ENCODE results near the gene NRN1L.

GRCh38 chr16:67909056-67909742 lies 24.5 kb downstream of the NRN1L start:
- TF ChIP-seq POLR2A (IDR thresholded peaks at IDR 0.05; ENCODE audit: borderline replicate concordance, extremely low read depth, insufficient read depth, insufficient read length) (no peak), EZH2 (IDR thresholded peaks at IDR 0.05) (no peak), ZFX (IDR thresholded peaks at IDR 0.05) (no peak), CEBPB (IDR thresholded peaks at IDR 0.05; ENCODE audit: low read depth) (no peak), POLR2AphosphoS5 (IDR thresholded peaks at IDR 0.05; ENCODE audit: low read depth, low read length) (no peak), ZNF274 (IDR thresholded peaks at IDR 0.05; ENCODE audit: low read depth, low read length) (no peak)
- TF ChIP-seq, protein P1, sequence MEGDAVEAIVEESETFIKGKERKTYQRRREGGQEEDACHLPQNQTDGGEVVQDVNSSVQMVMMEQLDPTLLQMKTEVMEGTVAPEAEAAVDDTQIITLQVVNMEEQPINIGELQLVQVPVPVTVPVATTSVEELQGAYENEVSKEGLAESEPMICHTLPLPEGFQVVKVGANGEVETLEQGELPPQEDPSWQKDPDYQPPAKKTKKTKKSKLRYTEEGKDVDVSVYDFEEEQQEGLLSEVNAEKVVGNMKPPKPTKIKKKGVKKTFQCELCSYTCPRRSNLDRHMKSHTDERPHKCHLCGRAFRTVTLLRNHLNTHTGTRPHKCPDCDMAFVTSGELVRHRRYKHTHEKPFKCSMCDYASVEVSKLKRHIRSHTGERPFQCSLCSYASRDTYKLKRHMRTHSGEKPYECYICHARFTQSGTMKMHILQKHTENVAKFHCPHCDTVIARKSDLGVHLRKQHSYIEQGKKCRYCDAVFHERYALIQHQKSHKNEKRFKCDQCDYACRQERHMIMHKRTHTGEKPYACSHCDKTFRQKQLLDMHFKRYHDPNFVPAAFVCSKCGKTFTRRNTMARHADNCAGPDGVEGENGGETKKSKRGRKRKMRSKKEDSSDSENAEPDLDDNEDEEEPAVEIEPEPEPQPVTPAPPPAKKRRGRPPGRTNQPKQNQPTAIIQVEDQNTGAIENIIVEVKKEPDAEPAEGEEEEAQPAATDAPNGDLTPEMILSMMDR (IDR thresholded peaks at IDR 0.05 in 2 of 3, conservative IDR thresholded peaks at IDR 0.05 in 1 of 3; ENCODE audit: borderline replicate concordance in 1 of 3, insufficient read depth in 1 of 3, low read depth in 2 of 3, low read length in 2 of 3), result 0 out of 6 replicates have a peak, but pooled peaks of 1 of the 3 experiments have one; percentile 3

Data from HCT116 (cell line).